Tibial nerve (tissue), 4 donors: Measurements from ENCODE around the gene NTRK3.

ENCODE experiments used
- CTCF ChIP-seq, 5 experiments: fragments of 200-600 bp in 3 of 5; fragments of 450-650 bp in 2 of 5; sonication (generic) in 3 of 5; IDR thresholded peaks; one replicate each; pipeline ENCODE4 v1.5.1; 2016 to 2019; ENCODE audit warnings: antibody characterized with exemption in 5 of 5, mild to moderate bottlenecking in 3 of 5, moderate library complexity in 2 of 5
- EP300 ChIP-seq, 2 donors: sonication (generic); formaldehyde crosslinking; IDR thresholded peaks; one replicate each; pipeline ENCODE4 v1.6.1; 2017; ENCODE audit warnings: antibody characterized with exemption in 2 of 2, mild to moderate bottlenecking in 1 of 2
- POLR2A ChIP-seq, 2 donors: fragments of 450-650 bp; IDR thresholded peaks; one replicate each; pipeline ENCODE4 v1.6.1; 2017; ENCODE audit warnings: antibody characterized with exemption in 2 of 2, mild to moderate bottlenecking in 2 of 2, moderate library complexity in 2 of 2

- TF ChIP-seq CTCF (IDR thresholded peaks at IDR 0.05) (no peak), POLR2A (IDR thresholded peaks at IDR 0.05) (no peak), EP300 (IDR thresholded peaks at IDR 0.05) (no peak)
Measured at GRCh38 chr15:87860743-87861142, 395.8 kb downstream of the NTRK3 start.
